Naive B cell (primary cell): ENCODE data around the gene RPIA. TPM values are rescaled to one million over a fixed set of nuclear protein-coding genes. Genes with fewer than 3 reads are reported as not detected.

ENCODE experiments used
- ATAC-seq, 2 donors: fragments of 150-1000 bp; cut with Tn5 transposase; 2 replicates each; pipeline ENCODE4 v1.10.0; 2021; ENCODE audit warnings: low read depth in 2 of 2, mild to moderate bottlenecking in 2 of 2, moderate library complexity in 2 of 2
- DNase-seq: peaks from one replicate; pipeline ENCODE4 v3.0.0; 2022
- H3K27ac Mint-ChIP-seq, 6 donors: one replicate each; pipeline ENCODE4 v1.8.0; 2020 to 2022; ENCODE audit warnings: mild to moderate bottlenecking in 6 of 6, mixed read lengths in 6 of 6, moderate library complexity in 5 of 6, inconsistent platforms in 2 of 6
- H3K27me3 Mint-ChIP-seq, 3 donors: one replicate each; pipeline ENCODE4 v1.8.0; 2021 to 2022; ENCODE audit warnings: mixed read lengths in 3 of 3, mild to moderate bottlenecking in 1 of 3
- H3K36me3 Mint-ChIP-seq, 2 donors: one replicate each; pipeline ENCODE4 v1.8.0; 2020 to 2022; ENCODE audit warnings: mixed read lengths in 2 of 2, inconsistent platforms in 1 of 2, mild to moderate bottlenecking in 1 of 2
- H3K4me1 Mint-ChIP-seq, 3 donors: one replicate each; pipeline ENCODE4 v1.8.0; 2020 to 2022; ENCODE audit warnings: mixed read lengths in 3 of 3, inconsistent platforms in 1 of 3, mild to moderate bottlenecking in 1 of 3, moderate library complexity in 1 of 3
- H3K4me3 Mint-ChIP-seq, 8 donors: one replicate each; pipeline ENCODE4 v1.8.0; 2020 to 2022; ENCODE audit warnings: mild to moderate bottlenecking in 8 of 8, mixed read lengths in 8 of 8, moderate library complexity in 8 of 8, inconsistent platforms in 2 of 8
- H3K9me3 Mint-ChIP-seq, 7 donors: one replicate each; pipeline ENCODE4 v1.8.0; 2020 to 2022; ENCODE audit warnings: mixed read lengths in 7 of 7, mild to moderate bottlenecking in 5 of 7, inconsistent platforms in 2 of 7, moderate library complexity in 1 of 7
- polyA plus RNA-seq, 6 donors: library from polyadenylated mRNA; unstranded; fragments of 300-500 nt; fragmentation: Illumina TruSeq; gene quantifications; one replicate each; pipeline ENCODE4 v1.2.3, GENCODE V29; 2021; ENCODE audit warnings: low read depth in 6 of 6

Gene RPIA
- polyA plus RNA-seq, 6 donors from 2014 or later, result 45.3 to 66.2 (median 51.7) TPM

- no peak for DNase-seq
- Mint-ChIP-seq H3K4me3 (no peak overlapping the region), H3K27me3 (no peaks in the 10 kb centered on the region), H3K36me3 (no peaks in the 10 kb centered on the region), H3K27ac (peak overlapping the region in 3 of 6 donors; percentile 8 to 95 (median 47)), H3K9me3 (no peaks in the 10 kb centered on the region), H3K4me1 (peaks cover 0 to 15% (median 0%) of the 10 kb centered on the region in 3 donors)
- ATAC-seq, result no peak
Measured at GRCh38 chr2:88668862-88669261, 22.6 kb upstream of the RPIA start.

DNA sequence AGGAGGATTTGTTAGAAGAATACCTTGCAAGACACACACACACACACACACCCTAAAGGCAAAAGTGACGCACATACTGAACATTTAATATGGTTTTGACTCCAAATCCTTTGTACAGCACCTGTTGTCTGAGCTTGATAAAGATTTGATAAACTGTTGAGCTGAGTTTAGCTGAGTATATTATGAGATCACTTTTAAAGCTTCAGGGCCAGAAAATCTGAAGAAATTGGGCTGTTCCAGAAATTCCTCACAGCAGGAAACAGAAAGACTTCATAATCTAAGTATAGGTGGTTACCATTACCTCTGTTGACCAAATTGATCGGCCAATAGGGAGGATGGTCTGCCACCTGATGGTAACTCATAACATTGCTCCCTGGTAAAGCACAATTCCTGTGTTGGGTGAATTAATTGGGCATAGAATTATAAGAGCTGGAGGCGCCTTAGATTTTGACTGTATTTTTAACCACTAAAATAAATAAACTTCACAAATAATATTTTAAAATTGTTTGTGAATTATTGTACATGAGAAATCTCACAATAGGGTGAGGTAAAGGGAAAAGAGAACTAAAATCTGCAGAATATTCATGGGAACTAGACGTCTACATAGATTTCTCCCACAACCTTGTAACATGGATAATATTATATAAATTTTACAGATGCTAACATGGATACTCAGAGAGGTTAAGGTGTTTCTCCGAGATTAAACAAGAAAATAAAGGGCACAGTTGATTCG, 21.8 kb upstream of the RPIA start:
- H3K4me3 Mint-ChIP-seq, result no peak overlapping the region
- DNase-seq (peak; percentile 50), ATAC-seq (peak; percentile 83 to 86)
- peak overlapping the region in 2 of 6 donors; percentile 20 to 24 for H3K27ac Mint-ChIP-seq
- H3K9me3 Mint-ChIP-seq, result no peaks in the 10 kb centered on the region
- no peaks in the 10 kb centered on the region for H3K36me3 Mint-ChIP-seq
- no peaks in the 10 kb centered on the region for H3K27me3 Mint-ChIP-seq
- H3K4me1 Mint-ChIP-seq, result peaks cover 0 to 15% (median 0%) of the 10 kb centered on the region in 3 donors

GRCh38 chr2:88671786-88672427, 19.6 kb upstream of the RPIA start:
- ATAC-seq (peak; percentile 54 to 73), DNase-seq (peak; percentile 50)
- Mint-ChIP-seq H3K4me3 (no peak overlapping the region), H3K27me3 (no peaks in the 10 kb centered on the region), H3K27ac (peak overlapping the region in 2 of 6 donors; percentile 4 to 90), H3K9me3 (no peaks in the 10 kb centered on the region), H3K4me1 (peaks cover 0 to 15% (median 0%) of the 10 kb centered on the region in 3 donors), H3K36me3 (no peaks in the 10 kb centered on the region)

- no peaks in the 10 kb centered on the region for H3K36me3 Mint-ChIP-seq
- DNase-seq (no peak), ATAC-seq (no peak)
- peak overlapping the region in 2 of 6 donors; percentile 20 to 71 for H3K27ac Mint-ChIP-seq
- H3K4me3 Mint-ChIP-seq, result no peak overlapping the region
- H3K9me3 Mint-ChIP-seq, result no peaks in the 10 kb centered on the region
- no peaks in the 10 kb centered on the region for H3K27me3 Mint-ChIP-seq
- H3K4me1 Mint-ChIP-seq, result peaks cover 0 to 15% (median 0%) of the 10 kb centered on the region in 3 donors
Measured at GRCh38 chr2:88673363-88673762, 18.1 kb upstream of the RPIA start.

- H3K4me1 Mint-ChIP-seq, result no peaks in the 10 kb centered on the region
- DNase-seq, result no peak
- no peak for ATAC-seq
- no peak overlapping the region for H3K4me3 Mint-ChIP-seq
- H3K9me3 Mint-ChIP-seq, result peaks cover 2 to 22% (median 18%) of the 10 kb centered on the region in 7 donors
- H3K27ac Mint-ChIP-seq, result no peak overlapping the region
- H3K27me3 Mint-ChIP-seq, result no peaks in the 10 kb centered on the region
- peaks cover 17 to 21% of the 10 kb centered on the region in 2 donors for H3K36me3 Mint-ChIP-seq
Measured at GRCh38 chr2:88680266-88680902, 11.1 kb upstream of the RPIA start.

GRCh38 chr2:88680916-88681315, 10.6 kb upstream of the RPIA start:
- Mint-ChIP-seq H3K27ac (no peak overlapping the region), H3K27me3 (no peaks in the 10 kb centered on the region), H3K9me3 (peaks cover 2 to 22% (median 18%) of the 10 kb centered on the region in 7 donors), H3K4me1 (no peaks in the 10 kb centered on the region), H3K36me3 (peaks cover 17 to 21% of the 10 kb centered on the region in 2 donors), H3K4me3 (no peak overlapping the region)
- no peak for DNase-seq
- ATAC-seq, result no peak

DNA sequence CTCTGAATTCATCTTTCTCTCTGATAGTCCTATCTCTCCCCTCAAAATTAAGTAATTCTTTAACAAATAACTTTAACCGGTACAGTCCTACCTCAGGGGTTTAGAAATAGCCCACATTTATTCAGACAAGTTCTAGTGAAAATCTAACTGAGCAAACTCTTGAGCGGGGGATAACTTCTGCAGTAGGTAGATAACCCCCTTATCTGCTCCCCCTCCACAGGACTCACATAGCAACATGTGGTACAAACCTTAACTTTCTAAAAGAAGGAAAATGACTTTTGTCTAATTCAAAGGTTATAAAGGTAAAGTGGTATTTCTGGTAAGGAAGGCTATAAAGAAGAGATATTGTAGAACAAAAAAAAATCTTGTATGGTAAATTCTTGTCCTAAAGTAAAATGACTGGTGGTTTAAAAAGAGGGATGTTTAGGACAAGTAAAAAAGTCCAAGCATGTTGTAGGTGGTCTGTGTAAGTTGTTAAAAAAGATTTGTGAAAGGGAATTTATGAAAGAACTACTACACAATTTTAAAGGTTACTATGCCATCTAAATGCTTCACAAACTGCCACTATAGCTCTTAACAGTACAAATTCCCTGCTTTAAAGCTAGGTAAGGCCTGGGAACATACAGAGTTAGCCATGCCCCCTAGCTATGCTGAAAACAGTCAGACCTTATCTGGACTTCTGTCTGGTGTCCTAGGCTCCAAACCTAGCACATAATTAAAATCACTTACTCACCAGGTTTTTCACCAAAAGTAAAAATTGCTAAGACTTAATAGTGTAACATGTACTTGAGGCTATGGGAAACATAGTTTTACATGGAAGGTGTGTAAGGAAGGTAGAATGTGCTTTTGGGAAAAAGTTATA, 8.1 kb upstream of the RPIA start:
- Mint-ChIP-seq H3K4me3 (no peak overlapping the region), H3K9me3 (peaks cover 2 to 22% (median 18%) of the 10 kb centered on the region in 7 donors), H3K27ac (no peak overlapping the region), H3K36me3 (peaks cover 17 to 21% of the 10 kb centered on the region in 2 donors), H3K27me3 (no peaks in the 10 kb centered on the region), H3K4me1 (peaks cover 10 to 13% (median 12%) of the 10 kb centered on the region in 3 donors)
- DNase-seq, result no peak
- ATAC-seq, result no peak

GRCh38 chr2:88684519-88684918, 7.0 kb upstream of the RPIA start:
- peaks cover 13 to 20% (median 14%) of the 10 kb centered on the region in 3 donors for H3K4me1 Mint-ChIP-seq
- H3K36me3 Mint-ChIP-seq, result peaks cover 16 to 21% of the 10 kb centered on the region in 2 donors
- no peak overlapping the region for H3K4me3 Mint-ChIP-seq
- no peak overlapping the region for H3K27ac Mint-ChIP-seq
- ATAC-seq, result no peak
- no peaks in the 10 kb centered on the region for H3K27me3 Mint-ChIP-seq
- DNase-seq, result no peak
- peaks cover 2 to 22% (median 18%) of the 10 kb centered on the region in 7 donors for H3K9me3 Mint-ChIP-seq

DNA sequence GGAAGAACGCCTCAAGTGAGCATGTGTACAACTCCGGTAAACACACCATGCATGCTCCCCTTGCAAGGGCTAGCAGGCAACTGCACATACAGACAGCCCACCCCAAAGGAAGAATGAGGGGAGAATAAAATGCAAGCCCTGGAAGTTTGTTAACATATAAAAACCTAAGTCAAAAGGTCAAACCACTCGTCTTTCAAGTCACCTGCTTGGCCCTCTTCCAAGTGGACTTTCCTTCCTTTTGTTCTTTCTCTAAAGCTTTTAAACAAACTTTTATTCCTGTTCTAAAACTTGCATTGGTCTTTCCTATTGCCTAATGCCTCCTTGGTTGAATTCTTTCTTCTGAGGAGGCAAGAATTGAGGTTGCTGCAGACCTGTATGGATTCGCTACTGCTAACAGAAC, 5.2 kb upstream of the RPIA start:
- Mint-ChIP-seq H3K4me1 (peaks cover 27 to 38% (median 28%) of the 10 kb centered on the region in 3 donors), H3K4me3 (no peak overlapping the region), H3K27me3 (no peaks in the 10 kb centered on the region), H3K36me3 (peaks cover 13 to 21% of the 10 kb centered on the region in 2 donors), H3K9me3 (peaks cover 2 to 22% (median 18%) of the 10 kb centered on the region in 7 donors), H3K27ac (no peak overlapping the region)
- DNase-seq (no peak), ATAC-seq (no peak)

DNA sequence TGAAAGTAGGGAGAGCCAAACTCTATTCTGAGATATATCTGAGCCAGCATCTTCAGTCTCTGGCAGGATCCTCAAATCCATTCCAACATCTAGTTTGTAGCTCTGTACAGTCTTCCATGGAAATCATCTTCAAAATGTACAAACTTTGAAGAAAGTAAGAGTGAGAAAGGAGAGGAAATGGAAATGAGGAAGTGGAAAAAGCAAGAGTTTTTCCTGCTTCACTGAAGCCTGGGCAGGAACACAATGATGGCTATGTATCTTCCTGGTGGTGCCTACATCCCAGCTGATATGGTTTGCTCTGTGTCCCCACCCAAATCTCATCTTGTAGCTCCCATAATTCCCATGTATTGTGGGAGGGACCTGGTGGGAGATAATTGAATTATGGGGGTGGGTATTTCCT, 4.1 kb upstream of the RPIA start:
- DNase-seq (no peak), ATAC-seq (no peak)
- Mint-ChIP-seq H3K36me3 (peaks cover 13 to 21% of the 10 kb centered on the region in 2 donors), H3K4me3 (peak overlapping the region in 1 of 8 donors; percentile 53), H3K27ac (no peak overlapping the region), H3K9me3 (peaks cover 2 to 22% (median 17%) of the 10 kb centered on the region in 7 donors), H3K4me1 (peaks cover 35 to 45% (median 35%) of the 10 kb centered on the region in 3 donors), H3K27me3 (no peaks in the 10 kb centered on the region)

DNA sequence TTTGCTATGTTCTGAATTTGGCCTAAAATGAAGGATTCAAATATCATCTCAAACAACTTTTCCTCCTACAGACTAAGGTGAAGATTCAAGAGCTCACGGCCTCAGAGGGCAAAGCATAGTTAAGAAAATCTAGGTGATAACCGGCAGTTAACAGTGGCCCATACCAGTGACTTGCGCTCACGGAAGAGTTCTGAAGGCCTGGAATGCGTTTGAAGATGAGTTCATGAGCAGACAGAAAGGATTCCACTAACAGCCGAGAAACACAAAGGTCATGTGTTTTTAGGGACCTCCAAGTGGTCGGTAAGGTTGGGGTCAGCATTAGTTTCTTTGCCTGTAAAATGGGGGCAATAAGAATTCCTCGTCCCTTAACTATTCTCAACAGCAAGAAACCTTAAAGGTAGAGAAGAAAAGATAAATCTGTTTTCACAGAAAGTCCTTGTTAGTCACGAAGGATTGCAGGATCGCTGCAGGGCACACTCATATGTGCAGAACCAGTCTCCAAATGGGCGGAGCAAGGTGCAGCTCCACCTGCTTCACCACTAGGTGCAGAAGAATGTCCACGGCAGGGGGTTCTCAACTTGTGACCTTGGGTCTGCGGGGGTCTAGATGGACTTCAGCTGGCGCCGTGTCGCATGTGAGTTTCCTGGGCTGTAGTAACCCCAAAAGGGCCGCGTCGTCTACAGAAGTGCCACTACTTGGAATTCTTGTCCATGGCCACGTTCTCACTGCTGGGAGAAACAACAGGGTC, 708 bp upstream of the RPIA start:
- DNase-seq (no peak), ATAC-seq (peak; percentile 19 to 24)
- Mint-ChIP-seq H3K4me3 (peak overlapping the region; percentile 93 to 98 (median 96)), H3K27ac (peak overlapping the region; percentile 86 to 99 (median 94)), H3K9me3 (no peaks in the 10 kb centered on the region), H3K27me3 (no peaks in the 10 kb centered on the region), H3K36me3 (no peaks in the 10 kb centered on the region), H3K4me1 (peaks cover 56 to 61% (median 58%) of the 10 kb centered on the region in 3 donors)

GRCh38 chr2:88692187-88692586, 714 bp downstream of the RPIA start:
- peak overlapping the region; percentile 86 to 96 (median 92) for H3K27ac Mint-ChIP-seq
- peaks cover 54 to 61% (median 58%) of the 10 kb centered on the region in 3 donors for H3K4me1 Mint-ChIP-seq
- ATAC-seq, result no peak
- DNase-seq, result peak; percentile 23
- peak overlapping the region; percentile 93 to 98 (median 96) for H3K4me3 Mint-ChIP-seq
- no peaks in the 10 kb centered on the region for H3K36me3 Mint-ChIP-seq
- H3K9me3 Mint-ChIP-seq, result no peaks in the 10 kb centered on the region
- H3K27me3 Mint-ChIP-seq, result no peaks in the 10 kb centered on the region
